Neuronal stem cell (in vitro differentiated cells): ENCODE data around the gene PKNOX2.
A peak's percentile ranks its signal among the peaks of the same experiment; 100 is the strongest.

ENCODE experiments used
- DNase-seq: peaks from one replicate; pipeline ENCODE4 v3.0.0-alpha.2; 2013; ENCODE audit warnings: low spot score
- H2AFZ ChIP-seq: one replicate; pipeline ENCODE4 v1.6.1; 2013; ENCODE audit warnings: mild to moderate bottlenecking, low read length, inconsistent platforms
- H2AK5ac ChIP-seq: 2 replicates; pipeline ENCODE4 v1.6.1; 2013; ENCODE audit warnings: low read depth, mild to moderate bottlenecking, inconsistent platforms, low read length, moderate library complexity, mixed read lengths
- H2BK120ac ChIP-seq: 2 replicates; pipeline ENCODE4 v1.6.1; 2013; ENCODE audit warnings: low read depth, mild to moderate bottlenecking, inconsistent platforms, low read length, moderate library complexity, mixed read lengths
- H2BK12ac ChIP-seq: one replicate; pipeline ENCODE4 v1.6.1; 2013; ENCODE audit warnings: low read length, inconsistent platforms
- H2BK15ac ChIP-seq: 2 replicates; pipeline ENCODE4 v1.6.1; 2013; ENCODE audit warnings: mild to moderate bottlenecking, low read length, inconsistent platforms, mixed read lengths
- H2BK5ac ChIP-seq: one replicate; pipeline ENCODE4 v1.6.1; 2013; ENCODE audit warnings: inconsistent platforms, mild to moderate bottlenecking, low read length, moderate library complexity
- H3K14ac ChIP-seq: one replicate; pipeline ENCODE4 v1.6.1; 2013; ENCODE audit warnings: low read length, inconsistent platforms
- H3K18ac ChIP-seq: 2 replicates; pipeline ENCODE4 v1.6.1; 2013; ENCODE audit warnings: low read length, inconsistent platforms
- H3K23ac ChIP-seq: 2 replicates; pipeline ENCODE4 v1.6.1; 2013; ENCODE audit warnings: low read depth, mild to moderate bottlenecking, mixed read lengths, low read length, inconsistent platforms; ENCODE audit not compliant: poor library complexity
- H3K27ac ChIP-seq: replicated peaks from 3 replicates; pipeline ENCODE4 v1.5.1; 2013; ENCODE audit warnings: low read length, inconsistent platforms
- H3K27me3 ChIP-seq, 3 experiments: 2 replicates each; pipeline ENCODE4 v1.6.1; 2013; ENCODE audit warnings: low read length in 3 of 3, mild to moderate bottlenecking in 2 of 3, inconsistent platforms in 1 of 3, low read depth in 1 of 3, mixed read lengths in 1 of 3, moderate library complexity in 1 of 3; ENCODE audit not compliant: control insufficient read depth in 3 of 3, insufficient read depth in 3 of 3
- H3K36me3 ChIP-seq, 2 donors: replicated peaks in 1 of 2; 2 replicates each; pipeline ENCODE4 v1.6.1; 2013; ENCODE audit warnings: low read length in 2 of 2; ENCODE audit not compliant: control insufficient read depth in 2 of 2, insufficient read depth in 2 of 2
- H3K4ac ChIP-seq: 2 replicates; pipeline ENCODE4 v1.6.1; 2013; ENCODE audit warnings: inconsistent platforms, mild to moderate bottlenecking, low read length, moderate library complexity
- H3K4me1 ChIP-seq, 2 donors: 1 replicate in 1 of 2; 2 replicates in 1 of 2; pipeline ENCODE4 v1.6.1; 2013; ENCODE audit warnings: low read length in 2 of 2, low read depth in 1 of 2; ENCODE audit not compliant: control insufficient read depth in 2 of 2, insufficient read depth in 1 of 2
- H3K4me2 ChIP-seq: one replicate; pipeline ENCODE4 v1.6.1; 2013; ENCODE audit warnings: mild to moderate bottlenecking, low read length, inconsistent platforms; ENCODE audit not compliant: insufficient read depth, poor library complexity, severe bottlenecking
- H3K4me3 ChIP-seq, 2 donors: 2 replicates each; pipeline ENCODE4 v1.5.1; 2013; ENCODE audit warnings: low read length in 2 of 2, mild to moderate bottlenecking in 2 of 2, inconsistent platforms in 1 of 2, moderate library complexity in 1 of 2
- H3K79me1 ChIP-seq: one replicate; pipeline ENCODE4 v1.6.1; 2013; ENCODE audit warnings: low read depth, mild to moderate bottlenecking, inconsistent platforms, low read length, moderate library complexity
- H3K9ac ChIP-seq: one replicate; pipeline ENCODE4 v1.6.1; 2013; ENCODE audit warnings: mild to moderate bottlenecking, low read depth, low read length, inconsistent platforms; ENCODE audit not compliant: poor library complexity
- H3K9me3 ChIP-seq, 2 donors: replicated peaks in 1 of 2; 2 replicates each; pipeline versions ENCODE3 to v1.6.1; 2013; ENCODE audit warnings: low read length in 2 of 2, mild to moderate bottlenecking in 2 of 2, inconsistent platforms in 1 of 2, low read depth in 1 of 2, mixed read lengths in 1 of 2, moderate library complexity in 1 of 2; ENCODE audit not compliant: control insufficient read depth in 2 of 2, insufficient read depth in 1 of 2
- H4K8ac ChIP-seq: one replicate; pipeline ENCODE4 v1.6.1; 2013; ENCODE audit warnings: low read depth, mild to moderate bottlenecking, inconsistent platforms, low read length, moderate library complexity
- H4K91ac ChIP-seq: one replicate; pipeline ENCODE4 v1.6.1; 2013; ENCODE audit warnings: low read length, low read depth, mild to moderate bottlenecking, inconsistent platforms; ENCODE audit not compliant: poor library complexity
- WGBS, 2 donors: extraction: QIAGEN DNeasy Blood & Tissue Kit; methylation state at CpG; one replicate each; pipeline ENCODE4 v1.1.7; 2013; ENCODE audit warnings: missing lambda C conversion rate in 2 of 2, mixed read lengths in 1 of 2; ENCODE audit not compliant: insufficient read length in 2 of 2, insufficient replicate concordance in 1 of 2; ENCODE audit errors: extremely low coverage in 2 of 2; 5-methylcytosine and 5-hydroxymethylcytosine counted together

PKNOX2 gene

GRCh38 chr11:125251956-125252355 lies 87.4 kb downstream of the PKNOX2 start:
- WGBS, 2 donors, result no CpG with 5 or more reads among the region's 7 CpGs
- Histone ChIP-seq H3K27ac (no peak overlapping the region), H2AFZ (no peak overlapping the region), H2BK5ac (no peak overlapping the region), H3K4me1 (peaks cover 0 to 17% of the 10 kb centered on the region in 2 donors), H2BK120ac (no peak overlapping the region), H4K8ac (no peak overlapping the region), H3K4me2 (no peak overlapping the region), H2AK5ac (no peak overlapping the region), H3K36me3 (peaks cover 6 to 44% of the 10 kb centered on the region in 2 donors), H3K9ac (no peak overlapping the region), H4K91ac (no peak overlapping the region), H3K4me3 (no peak overlapping the region), H3K9me3 (no peaks in the 10 kb centered on the region), H3K23ac (no peak overlapping the region), H3K18ac (peak overlapping the region; percentile 11), H3K79me1 (no peaks in the 10 kb centered on the region), H3K27me3 (no peaks in the 10 kb centered on the region), H2BK15ac (no peak overlapping the region), H2BK12ac (no peak overlapping the region), H3K4ac (no peak overlapping the region), H3K14ac (no peak overlapping the region)
- DNase-seq, result no peak

DNA sequence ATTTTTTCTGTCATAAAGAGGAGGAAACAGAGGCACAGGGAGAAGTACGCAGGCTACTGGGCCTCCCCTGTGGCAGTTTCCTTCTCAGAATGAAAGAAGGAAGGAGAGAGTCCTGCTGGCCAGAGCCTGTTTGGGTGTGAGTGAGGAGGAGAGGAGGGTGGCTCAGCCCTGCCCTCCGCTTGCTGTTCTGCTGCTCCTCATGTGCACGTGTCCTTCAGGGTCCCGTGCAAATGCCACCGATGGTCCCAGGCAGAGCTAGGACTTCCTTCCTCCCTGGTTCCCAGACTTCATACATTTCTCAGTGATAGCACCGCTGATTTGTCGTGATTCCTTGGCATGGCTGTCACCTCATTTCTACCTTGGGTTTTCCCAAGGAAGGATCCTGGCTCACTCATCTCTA lies 88.7 kb downstream of the PKNOX2 start:
- H2BK15ac ChIP-seq, result no peak overlapping the region
- H3K4me3 ChIP-seq, result no peak overlapping the region
- no peak overlapping the region for H3K4me2 ChIP-seq
- no peak overlapping the region for H2AFZ ChIP-seq
- no peaks in the 10 kb centered on the region for H3K79me1 ChIP-seq
- H3K9ac ChIP-seq, result peak overlapping the region; percentile 21
- no peak overlapping the region for H4K8ac ChIP-seq
- no peak for DNase-seq
- H4K91ac ChIP-seq, result no peak overlapping the region
- peaks cover 6 to 42% of the 10 kb centered on the region in 2 donors for H3K36me3 ChIP-seq
- peaks cover 0 to 8% of the 10 kb centered on the region in 2 donors for H3K4me1 ChIP-seq
- H2AK5ac ChIP-seq, result peak overlapping the region; percentile 40
- no peak overlapping the region for H2BK5ac ChIP-seq
- H3K14ac ChIP-seq, result peak overlapping the region; percentile 76
- WGBS, 2 donors, result no CpG with 5 or more reads among the region's 7 CpGs
- H3K9me3 ChIP-seq, result no peaks in the 10 kb centered on the region
- H3K27me3 ChIP-seq, result no peaks in the 10 kb centered on the region
- H3K27ac ChIP-seq, result no peak overlapping the region
- H2BK120ac ChIP-seq, result no peak overlapping the region
- H2BK12ac ChIP-seq, result no peak overlapping the region
- peak overlapping the region; percentile 23 for H3K18ac ChIP-seq
- no peak overlapping the region for H3K23ac ChIP-seq
- no peak overlapping the region for H3K4ac ChIP-seq

GRCh38 chr11:125253795-125254525 lies 89.4 kb downstream of the PKNOX2 start:
- WGBS, 2 donors, result no CpG with 5 or more reads among the region's 14 CpGs
- peaks cover 0 to 8% of the 10 kb centered on the region in 2 donors for H3K4me1 ChIP-seq
- H3K9ac ChIP-seq, result no peak overlapping the region
- no peak overlapping the region for H3K4me3 ChIP-seq
- no peak overlapping the region for H2BK5ac ChIP-seq
- H3K23ac ChIP-seq, result no peak overlapping the region
- H3K36me3 ChIP-seq, result peaks cover 6 to 44% of the 10 kb centered on the region in 2 donors
- no peak overlapping the region for H2BK12ac ChIP-seq
- H3K27ac ChIP-seq, result no peak overlapping the region
- no peak overlapping the region for H2AFZ ChIP-seq
- no peak overlapping the region for H2BK120ac ChIP-seq
- no peaks in the 10 kb centered on the region for H3K79me1 ChIP-seq
- H3K4ac ChIP-seq, result no peak overlapping the region
- H4K8ac ChIP-seq, result no peak overlapping the region
- H3K14ac ChIP-seq, result no peak overlapping the region
- H3K9me3 ChIP-seq, result no peaks in the 10 kb centered on the region
- no peak overlapping the region for H4K91ac ChIP-seq
- DNase-seq, result no peak
- H2BK15ac ChIP-seq, result no peak overlapping the region
- no peaks in the 10 kb centered on the region for H3K27me3 ChIP-seq
- peak overlapping the region; percentile 34 for H3K18ac ChIP-seq
- no peak overlapping the region for H2AK5ac ChIP-seq
- H3K4me2 ChIP-seq, result no peak overlapping the region

DNA sequence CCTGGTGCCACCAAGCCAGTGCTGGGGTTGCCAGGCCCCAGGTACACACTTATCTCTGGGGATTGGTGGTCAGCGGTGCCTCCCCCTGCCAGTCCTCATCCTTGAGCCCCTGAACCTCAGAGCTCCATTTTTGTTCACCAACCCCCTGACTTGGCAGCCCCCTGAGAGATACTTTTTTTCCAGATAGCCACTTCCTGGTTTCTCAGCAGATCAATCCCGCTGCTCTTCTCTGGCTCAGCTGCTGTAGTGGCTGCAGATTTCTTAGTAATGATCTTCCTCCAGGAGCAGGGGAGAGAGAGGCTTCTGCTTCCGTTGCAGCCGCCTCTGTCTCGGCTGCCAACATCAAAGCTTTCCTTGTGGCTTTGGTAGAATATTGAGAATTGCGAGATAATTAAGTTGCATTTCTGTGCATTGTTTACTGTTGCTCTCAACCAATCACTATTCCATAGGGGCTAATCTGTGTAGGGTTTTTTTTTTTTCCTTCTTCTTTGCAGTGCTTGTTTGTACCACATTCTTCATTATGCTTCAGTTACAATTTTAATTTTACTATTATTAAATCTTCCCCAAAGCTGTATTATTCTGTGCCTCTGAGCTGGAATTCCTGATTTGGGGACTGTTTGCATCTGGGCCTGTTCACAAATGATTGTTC lies 92.1 kb downstream of the PKNOX2 start:
- Histone ChIP-seq H3K36me3 (peaks cover 6 to 44% of the 10 kb centered on the region in 2 donors), H3K4me1 (peaks cover 6 to 10% of the 10 kb centered on the region in 2 donors), H3K14ac (no peak overlapping the region), H3K4me2 (no peak overlapping the region), H3K4me3 (no peak overlapping the region), H3K18ac (peak overlapping the region; percentile 58), H3K9ac (no peak overlapping the region), H2BK120ac (no peak overlapping the region), H2BK12ac (no peak overlapping the region), H4K91ac (no peak overlapping the region), H2AFZ (no peak overlapping the region), H3K23ac (no peak overlapping the region), H4K8ac (no peak overlapping the region), H3K4ac (no peak overlapping the region), H3K27ac (no peak overlapping the region), H2BK5ac (no peak overlapping the region), H2BK15ac (no peak overlapping the region), H3K27me3 (no peaks in the 10 kb centered on the region), H2AK5ac (no peak overlapping the region), H3K9me3 (no peaks in the 10 kb centered on the region), H3K79me1 (peaks cover 2% of the 10 kb centered on the region)
- no CpG with 5 or more reads among the region's 6 CpGs for WGBS, 2 donors
- no peak for DNase-seq
